NCI-H82 treated with DMSO at 0.1 percent for 48 hours (cell line): ENCODE results near the gene GBX2.

Experiments
- DNase-seq: peaks from one replicate; lab custom pipeline; 2025; ENCODE audit not compliant: unreplicated experiment; lab: John Stamatoyannopoulos, UW

GBX2 gene

DNA sequence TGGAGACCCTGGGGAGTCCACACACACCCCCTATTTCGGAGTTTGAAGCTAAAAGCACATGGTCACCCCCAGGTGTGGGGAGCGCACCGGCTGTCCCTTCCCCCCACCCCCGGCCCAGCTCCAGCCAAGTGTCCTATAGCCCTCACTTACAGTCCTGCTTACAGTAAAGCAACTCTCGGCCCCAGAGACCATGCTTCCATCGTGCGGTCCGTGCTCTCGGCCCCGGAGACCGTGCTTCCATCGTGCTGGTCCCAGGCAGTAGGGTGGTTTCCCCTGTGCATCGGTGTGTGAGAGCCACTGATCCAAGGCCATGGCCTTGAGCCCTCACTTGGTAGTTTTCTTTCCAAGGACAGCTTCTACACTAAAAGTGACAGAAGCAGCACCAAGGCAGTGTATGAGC lies 48.7 kb downstream of the GBX2 start:
- DNase-seq, result no peak

DNA sequence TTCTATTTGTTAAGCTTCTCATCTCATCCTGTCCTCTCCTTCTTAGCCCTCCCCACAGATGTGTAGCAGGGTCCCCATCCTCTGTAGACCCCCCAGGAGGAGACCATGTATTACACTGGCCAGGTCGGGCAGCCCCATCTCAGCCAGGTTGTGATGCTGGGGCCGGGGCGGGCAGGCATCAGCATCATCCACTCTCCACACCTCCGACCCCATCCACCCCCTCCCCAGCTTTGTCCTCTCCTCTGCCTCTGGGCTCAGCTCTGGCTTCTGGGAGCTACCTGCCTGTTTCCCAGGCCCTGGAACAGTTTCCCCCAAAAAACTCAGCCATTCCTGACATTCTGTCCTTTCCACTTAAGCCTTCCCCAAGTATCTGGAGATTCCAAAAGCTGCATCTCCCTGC lies 49.2 kb downstream of the GBX2 start:
- DNase-seq, result no peak

DNA sequence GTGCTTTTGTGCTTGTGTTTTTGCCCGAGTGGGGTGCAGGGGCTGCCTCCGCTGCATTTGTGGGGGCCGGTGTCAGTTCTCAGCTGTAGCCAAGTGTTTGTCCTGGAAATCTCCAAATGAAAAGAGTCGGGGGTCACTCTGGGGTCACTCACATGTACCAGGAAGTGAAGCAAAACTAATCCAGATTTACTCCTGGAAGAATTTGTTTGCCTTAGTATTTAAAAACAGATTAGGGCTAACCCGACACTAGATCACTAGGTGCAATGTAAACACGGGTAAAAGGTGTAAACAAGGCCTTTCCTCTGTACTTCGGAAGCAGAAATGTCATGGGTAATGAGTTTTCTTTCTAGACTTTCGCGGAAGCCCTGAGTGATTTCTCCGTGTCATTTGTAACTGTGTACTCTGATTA lies 50.3 kb downstream of the GBX2 start:
- DNase-seq, result peak; percentile 7

DNA sequence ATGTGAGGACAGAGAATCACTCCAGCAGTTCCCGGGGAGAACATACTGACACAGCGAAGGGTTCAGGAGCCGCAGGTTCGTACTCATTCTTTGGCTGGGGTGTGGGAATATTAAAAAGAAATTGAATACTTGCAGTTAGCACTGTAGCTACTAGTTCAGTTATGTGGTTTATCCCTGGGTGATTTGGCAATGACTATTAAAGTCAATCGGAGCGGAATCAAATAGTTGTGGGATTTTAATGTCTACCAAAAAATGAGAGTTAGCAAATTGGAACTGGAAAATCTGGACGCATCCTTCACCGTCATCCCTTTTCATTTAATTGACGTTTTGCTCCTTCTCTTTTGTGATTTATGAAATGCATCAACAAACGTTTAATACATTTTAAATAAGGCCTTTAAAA lies 50.8 kb downstream of the GBX2 start:
- DNase-seq, result no peak
